ENCODE data around the gene PLSCR2. TPM values are rescaled to one million over a fixed set of nuclear protein-coding genes. Genes with fewer than 3 reads are reported as not detected.
"Not testable (repeated sequence)": the region's sequence is repeated elsewhere in the genome, so short reads cannot be mapped to it uniquely, and the experiment has no call there.

The PLSCR2 gene
- total and polyA plus RNA-seq, 2 donors from 2014 or later = 1.4 TPM; not detected in 1

- intact Hi-C loops (cut with DNase I) = no loop called here
- FAIRE-seq (no peak), DNase-seq (no peak)
- no peaks in the 10 kb centered on the region for H3K4me1 ChIP-seq (ENCODE audit: control insufficient read depth in 2 of 3, insufficient read depth in 2 of 3, low read depth in 1 of 3, low read length in 3 of 3)
- no peaks in the 10 kb centered on the region for H3K36me3 ChIP-seq (ENCODE audit: control insufficient read depth in 2 of 3, insufficient read depth in 3 of 3, low read length in 3 of 3)
- H3K27ac ChIP-seq (ENCODE audit: low read depth in 2 of 2, low read length in 2 of 2) = no peak overlapping the region
- no peak overlapping the region for H3K9ac ChIP-seq (ENCODE audit: low read length in 3 of 3)
- H3K27me3 ChIP-seq (ENCODE audit: control insufficient read depth, insufficient read depth, low read length) = no peaks in the 10 kb centered on the region
- no peak for TF ChIP-seq CTCF (IDR thresholded peaks at IDR 0.05; ENCODE audit: borderline replicate concordance, extremely low read depth, insufficient read depth)
- peaks cover 0 to 12% (median 0%) of the 10 kb centered on the region in 3 donors for H3K9me3 ChIP-seq (ENCODE audit: control insufficient read depth in 2 of 3, insufficient read depth in 1 of 3, low read length in 3 of 3)
- no peak overlapping the region for H3K4me3 ChIP-seq (ENCODE audit: low read length in 3 of 3)
Observed at GRCh38 chr3:146493221-146493620, 23.9 kb upstream of the PLSCR2 start.

GRCh38 chr3:146491303-146491702 is 21.9 kb upstream of the PLSCR2 start:
- no peak for TF ChIP-seq CTCF (IDR thresholded peaks at IDR 0.05; ENCODE audit: borderline replicate concordance, extremely low read depth, insufficient read depth)
- H3K27ac ChIP-seq (ENCODE audit: low read depth in 2 of 2, low read length in 2 of 2) = no peak overlapping the region
- H3K9me3 ChIP-seq (ENCODE audit: control insufficient read depth in 2 of 3, insufficient read depth in 1 of 3, low read length in 3 of 3) = peaks cover 0 to 12% (median 0%) of the 10 kb centered on the region in 3 donors
- FAIRE-seq (no peak), DNase-seq (no peak)
- no peak overlapping the region for H3K4me3 ChIP-seq (ENCODE audit: low read length in 3 of 3)
- H3K9ac ChIP-seq (ENCODE audit: low read length in 3 of 3) = no peak overlapping the region
- H3K4me1 ChIP-seq (ENCODE audit: control insufficient read depth in 2 of 3, insufficient read depth in 2 of 3, low read depth in 1 of 3, low read length in 3 of 3) = no peaks in the 10 kb centered on the region
- no peaks in the 10 kb centered on the region for H3K36me3 ChIP-seq (ENCODE audit: control insufficient read depth in 2 of 3, insufficient read depth in 3 of 3, low read length in 3 of 3)
- intact Hi-C loops (cut with DNase I) = no loop called here
- no peaks in the 10 kb centered on the region for H3K27me3 ChIP-seq (ENCODE audit: control insufficient read depth, insufficient read depth, low read length)

GRCh38 chr3:146485297-146485696 is 15.9 kb upstream of the PLSCR2 start:
- TF ChIP-seq CTCF (IDR thresholded peaks at IDR 0.05; ENCODE audit: borderline replicate concordance, extremely low read depth, insufficient read depth) = no peak
- no peak overlapping the region for H3K4me3 ChIP-seq (ENCODE audit: low read length in 3 of 3)
- H3K27ac ChIP-seq (ENCODE audit: low read depth in 2 of 2, low read length in 2 of 2) = no peak overlapping the region
- no peaks in the 10 kb centered on the region for H3K27me3 ChIP-seq (ENCODE audit: control insufficient read depth, insufficient read depth, low read length)
- no peaks in the 10 kb centered on the region for H3K36me3 ChIP-seq (ENCODE audit: control insufficient read depth in 2 of 3, insufficient read depth in 3 of 3, low read length in 3 of 3)
- H3K4me1 ChIP-seq (ENCODE audit: control insufficient read depth in 2 of 3, insufficient read depth in 2 of 3, low read depth in 1 of 3, low read length in 3 of 3) = no peaks in the 10 kb centered on the region
- FAIRE-seq = no peak
- peaks cover 0 to 7% (median 0%) of the 10 kb centered on the region in 3 donors for H3K9me3 ChIP-seq (ENCODE audit: control insufficient read depth in 2 of 3, insufficient read depth in 1 of 3, low read length in 3 of 3)
- intact Hi-C loops (cut with DNase I) = no loop called here
- H3K9ac ChIP-seq (ENCODE audit: low read length in 3 of 3) = no peak overlapping the region
- DNase-seq = no peak

- H3K4me1 ChIP-seq (ENCODE audit: control insufficient read depth in 2 of 3, insufficient read depth in 2 of 3, low read depth in 1 of 3, low read length in 3 of 3) = no peaks in the 10 kb centered on the region
- peak in 3 of 5 donors; percentile 21 to 59 (median 24) for DNase-seq
- H3K36me3 ChIP-seq (ENCODE audit: control insufficient read depth in 2 of 3, insufficient read depth in 3 of 3, low read length in 3 of 3) = no peaks in the 10 kb centered on the region
- H3K4me3 ChIP-seq (ENCODE audit: low read length in 3 of 3) = no peak overlapping the region
- intact Hi-C loops (cut with DNase I) = no loop called here
- no peaks in the 10 kb centered on the region for H3K27me3 ChIP-seq (ENCODE audit: control insufficient read depth, insufficient read depth, low read length)
- no peak overlapping the region for H3K27ac ChIP-seq (ENCODE audit: low read depth in 2 of 2, low read length in 2 of 2)
- no peak overlapping the region for H3K9ac ChIP-seq (ENCODE audit: low read length in 3 of 3)
- no peaks in the 10 kb centered on the region for H3K9me3 ChIP-seq (ENCODE audit: control insufficient read depth in 2 of 3, insufficient read depth in 1 of 3, low read length in 3 of 3)
- FAIRE-seq = no peak
- no peak for TF ChIP-seq CTCF (IDR thresholded peaks at IDR 0.05; ENCODE audit: borderline replicate concordance, extremely low read depth, insufficient read depth)
Observed at GRCh38 chr3:146476094-146476740, 6.9 kb upstream of the PLSCR2 start.

- H3K4me1 ChIP-seq (ENCODE audit: control insufficient read depth in 2 of 3, insufficient read depth in 2 of 3, low read depth in 1 of 3, low read length in 3 of 3); FAIRE-seq; intact Hi-C loops (cut with DNase I): not testable (repeated sequence)
Observed at GRCh38 chr3:146474976-146475375, 5.6 kb upstream of the PLSCR2 start.

More at GRCh38 chr3:146474976-146475375, 5.6 kb upstream of the PLSCR2 start:
- not testable (repeated sequence) for H3K4me3 ChIP-seq (ENCODE audit: low read length in 3 of 3); H3K27me3 ChIP-seq (ENCODE audit: control insufficient read depth, insufficient read depth, low read length); H3K9ac ChIP-seq (ENCODE audit: low read length in 3 of 3); H3K9me3 ChIP-seq (ENCODE audit: control insufficient read depth in 2 of 3, insufficient read depth in 1 of 3, low read length in 3 of 3); H3K36me3 ChIP-seq (ENCODE audit: control insufficient read depth in 2 of 3, insufficient read depth in 3 of 3, low read length in 3 of 3); H3K27ac ChIP-seq (ENCODE audit: low read depth in 2 of 2, low read length in 2 of 2); DNase-seq
